ENCODE data around the gene OSBPL3.
"Not testable (repeated sequence)": the region's sequence is repeated elsewhere in the genome, so short reads cannot be mapped to it uniquely, and the experiment has no call there.

Gene OSBPL3

GRCh38 chr7:24920451-24921361 is 59.3 kb downstream of the OSBPL3 start:
- no peak for DNase-seq

- DNase-seq: no peak
These were observed 62.3 kb downstream of the OSBPL3 start for GRCh38 chr7:24917510-24918239.

DNA sequence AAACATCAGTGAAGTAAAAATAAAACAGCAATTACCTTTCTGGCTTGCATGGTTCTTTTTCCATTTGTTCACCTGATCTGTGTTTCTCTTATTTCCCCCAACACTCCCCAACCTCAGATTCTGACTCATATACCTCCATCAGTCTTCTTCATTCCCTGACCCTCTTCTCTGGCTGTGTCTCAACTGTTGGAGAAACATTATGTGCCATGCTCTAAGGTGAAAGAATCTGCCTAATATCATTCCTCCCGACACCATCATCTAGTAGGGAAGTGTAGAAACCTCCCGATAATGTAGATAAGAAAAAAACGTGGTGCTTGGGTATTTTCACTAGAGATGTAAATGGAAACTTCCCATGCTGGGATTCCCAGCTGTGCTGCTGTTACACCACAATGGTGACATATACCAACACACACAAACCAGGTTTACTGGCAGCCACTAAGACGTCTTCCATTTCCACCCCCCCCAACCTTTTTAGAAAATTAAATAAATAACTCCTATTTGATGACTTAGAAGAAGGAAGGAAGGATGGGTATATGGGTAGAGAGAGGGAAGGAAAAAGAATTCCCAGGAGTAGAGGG is 63.4 kb downstream of the OSBPL3 start:
- no peak for DNase-seq

DNA sequence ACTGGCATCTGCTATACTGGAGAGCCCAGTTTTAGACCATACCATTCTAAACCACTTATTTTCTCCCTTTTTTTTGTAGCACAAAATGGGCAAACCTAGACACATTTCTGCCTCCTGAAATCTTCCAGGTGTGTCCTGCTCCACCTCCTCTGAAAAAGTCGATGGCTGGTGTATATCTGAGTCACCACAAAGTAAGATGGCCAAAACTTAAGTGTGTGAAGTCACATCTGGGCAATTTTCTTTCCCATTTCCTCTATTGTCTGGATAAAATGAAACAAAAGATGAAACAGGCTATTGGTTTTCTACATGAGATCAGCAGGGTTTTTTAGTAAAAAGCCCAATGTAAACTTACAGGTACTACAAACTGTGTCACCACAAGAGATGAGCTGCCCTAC is 65.5 kb downstream of the OSBPL3 start:
- DNase-seq: no peak

DNA sequence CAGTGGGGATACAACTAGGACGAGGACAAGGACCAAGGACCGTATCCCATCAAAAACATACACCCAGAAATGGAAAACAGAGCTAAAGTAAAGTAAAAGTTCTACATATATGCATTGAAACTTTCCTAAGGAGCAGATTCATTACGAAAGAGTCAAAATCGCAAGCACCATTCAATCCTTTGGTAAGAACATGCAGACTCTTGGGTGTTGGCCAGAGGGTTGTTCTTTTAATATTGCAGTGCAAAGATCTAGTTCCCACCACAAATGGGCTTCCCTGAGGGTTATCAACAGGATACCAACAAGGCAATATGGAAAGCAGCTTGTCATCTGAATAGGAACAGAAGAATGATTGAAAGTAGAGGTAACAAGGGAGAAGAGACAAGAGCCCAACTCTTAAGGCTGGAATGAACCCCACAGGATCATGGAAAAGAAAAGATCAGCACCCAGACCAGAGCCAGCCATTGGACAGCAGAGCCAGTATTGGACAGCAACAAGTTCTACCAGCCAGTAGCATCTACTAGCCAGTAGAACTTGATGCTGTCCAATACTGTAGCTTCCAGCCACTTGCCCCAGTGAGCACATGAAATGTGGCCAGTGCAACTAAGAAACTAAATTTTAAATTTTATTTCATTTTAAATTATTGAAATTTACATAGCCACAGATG is 66.0 kb downstream of the OSBPL3 start:
- no peak for DNase-seq

- DNase-seq: no peak
These were observed 67.0 kb downstream of the OSBPL3 start for GRCh38 chr7:24912874-24913514.

- no peak for DNase-seq
These were observed 67.6 kb downstream of the OSBPL3 start for GRCh38 chr7:24912424-24912823.

GRCh38 chr7:24911213-24911603 is 68.8 kb downstream of the OSBPL3 start:
- no peak for DNase-seq

GRCh38 chr7:24910551-24911212 is 69.3 kb downstream of the OSBPL3 start:
- DNase-seq: no peak

DNA sequence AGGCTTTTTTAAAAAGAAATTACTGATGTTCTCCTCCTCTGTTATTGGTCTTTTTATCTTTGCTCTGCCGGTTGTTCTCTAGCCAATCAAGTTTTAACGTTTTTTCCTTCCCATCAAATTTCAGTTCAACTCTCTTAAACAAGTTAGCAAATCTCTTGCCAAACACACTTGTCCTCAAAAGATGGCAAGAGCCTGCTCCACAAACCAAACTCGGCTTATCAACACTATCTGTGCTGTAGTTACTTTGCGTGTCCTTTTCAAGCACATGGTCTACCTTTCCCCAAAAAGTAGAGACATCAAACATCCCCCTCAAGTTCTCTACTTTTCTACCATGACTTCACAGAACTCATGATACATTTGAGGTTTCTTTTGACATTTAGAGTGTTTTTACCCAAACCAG is 71.3 kb downstream of the OSBPL3 start:
- DNase-seq: no peak

DNA sequence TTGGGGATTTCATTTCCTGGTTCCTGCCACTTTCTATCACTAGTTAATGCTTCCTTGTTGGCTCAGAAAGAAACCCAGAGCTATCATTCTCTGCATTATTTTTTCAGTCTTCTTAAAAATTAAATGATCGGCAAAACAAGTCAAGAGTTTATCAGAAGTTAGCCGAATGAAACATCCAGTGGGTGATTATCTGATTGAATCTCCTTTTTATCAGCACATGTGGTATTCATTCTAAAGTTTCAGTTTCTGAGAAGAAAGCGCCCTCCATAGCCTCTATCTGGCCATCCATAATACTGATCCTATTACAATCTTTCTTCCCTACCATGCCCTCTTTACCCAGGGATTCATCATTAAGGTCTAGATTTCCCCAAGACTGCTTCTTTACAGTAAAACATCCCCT is 71.8 kb downstream of the OSBPL3 start:
- no peak for DNase-seq

DNA sequence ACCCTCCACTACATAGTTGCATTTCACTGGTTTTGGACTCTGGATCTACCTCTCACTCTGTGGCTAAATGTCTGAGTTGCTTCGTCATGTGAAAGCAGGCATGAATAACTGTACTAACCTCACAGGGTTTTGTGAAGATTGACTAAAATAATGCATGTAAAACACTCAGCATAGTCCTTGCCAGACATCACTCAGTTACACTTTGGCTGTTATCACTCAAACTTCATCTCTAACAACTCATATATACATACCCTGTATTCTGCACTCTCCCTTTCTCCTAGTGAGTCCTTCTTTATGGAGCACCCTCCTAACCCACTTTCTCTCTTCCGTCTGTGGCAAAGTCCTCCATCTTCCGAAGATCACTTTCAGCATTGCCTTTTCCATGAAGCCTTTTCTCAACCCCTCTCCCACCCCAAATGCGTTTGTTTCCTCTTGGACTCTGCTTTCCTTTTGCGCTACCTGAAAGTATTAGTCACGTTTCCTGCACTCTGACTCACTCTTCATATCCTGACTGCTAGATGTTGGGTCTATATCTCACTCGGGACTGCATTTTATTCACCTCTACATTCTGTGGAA is 72.6 kb downstream of the OSBPL3 start:
- DNase-seq: no peak

GRCh38 chr7:24905996-24906770 is 73.8 kb downstream of the OSBPL3 start:
- DNase-seq: no peak

GRCh38 chr7:24903992-24904391 is 76.0 kb downstream of the OSBPL3 start:
- DNase-seq: not testable (repeated sequence)

GRCh38 chr7:24903559-24903958 is 76.4 kb downstream of the OSBPL3 start:
- DNase-seq: no peak

GRCh38 chr7:24902931-24903330 is 77.0 kb downstream of the OSBPL3 start:
- no peak for DNase-seq

- no peak for DNase-seq
These were observed 77.7 kb downstream of the OSBPL3 start for GRCh38 chr7:24902276-24902675.

DNA sequence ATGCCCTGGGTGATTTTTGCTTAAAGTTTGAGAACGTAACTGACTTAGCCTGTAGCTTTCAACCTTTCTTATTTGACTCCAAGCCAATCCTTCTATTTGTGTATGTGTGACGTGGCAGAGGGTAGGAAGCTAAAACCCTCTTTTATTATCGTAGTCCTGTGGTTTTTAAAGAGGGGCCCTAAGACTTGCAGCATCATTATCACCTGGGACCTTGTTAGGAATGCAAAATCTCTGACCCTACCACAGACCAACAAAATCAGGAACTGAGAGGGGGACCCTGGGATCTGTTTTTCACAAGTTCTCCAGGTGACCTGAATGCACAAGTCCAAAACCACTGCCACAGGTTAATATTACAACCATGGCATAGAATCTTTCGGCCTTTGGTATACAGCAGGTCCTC is 80.1 kb downstream of the OSBPL3 start:
- DNase-seq: no peak

GRCh38 chr7:24899161-24899560 is 80.8 kb downstream of the OSBPL3 start:
- no peak for DNase-seq

DNA sequence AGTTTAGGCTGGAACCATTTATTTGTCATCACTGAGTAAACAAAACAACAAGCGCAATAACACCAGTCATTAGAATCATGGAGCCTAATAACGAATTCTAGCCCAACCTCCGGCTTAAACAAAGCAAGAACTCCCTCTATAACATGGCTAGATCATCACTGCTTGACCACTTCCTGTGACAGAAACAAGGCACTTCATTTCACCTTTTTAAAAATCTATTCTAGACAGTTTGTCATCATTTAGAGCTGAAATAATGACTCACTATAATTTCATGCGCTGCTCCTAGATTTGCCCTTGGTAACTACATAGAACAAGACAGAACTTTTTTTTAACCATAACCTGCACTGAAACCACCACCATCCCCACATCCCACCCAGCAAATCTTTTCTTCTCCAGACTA is 81.3 kb downstream of the OSBPL3 start:
- DNase-seq: no peak

GRCh38 chr7:24896031-24896501 is 83.9 kb downstream of the OSBPL3 start:
- no peak for DNase-seq

All from C1 segment of cervical spinal cord (tissue), 14 donors.